K562 (cell line): ENCODE data around the gene BEST2. TPM values are rescaled to one million over a fixed set of nuclear protein-coding genes. Genes with fewer than 3 reads are reported as not detected.

Source experiments
- BHLHE40 ChIP-seq: IDR thresholded peaks from 2 replicates; pipeline ENCODE4 v1.6.1; 2011; ENCODE audit warnings: low read length, improper control_type of control experiment
- ELF4 ChIP-seq: fragments of 450-650 bp; formaldehyde crosslinking; IDR thresholded peaks from 2 replicates; pipeline ENCODE4 v1.4.0; 2022; ENCODE audit warnings: missing genetic modification characterization
- GABPB1 ChIP-seq: sonication (generic); formaldehyde crosslinking; IDR thresholded peaks from 2 replicates; pipeline ENCODE4 v1.8.0; 2022; ENCODE audit warnings: mild to moderate bottlenecking, missing genetic modification reagents
- GTF2F1 ChIP-seq: IDR thresholded peaks from 2 replicates; pipeline ENCODE4 v1.6.1; 2011; ENCODE audit warnings: low read depth, low read length, improper control_type of control experiment
- HDGF ChIP-seq: fragments of 450-650 bp; IDR thresholded peaks from 2 replicates; pipeline ENCODE4 v1.6.1; 2016
- HMGXB4 ChIP-seq: sonication (generic); formaldehyde crosslinking; IDR thresholded peaks from 2 replicates; pipeline ENCODE4 v1.8.1; 2023; ENCODE audit warnings: mild to moderate bottlenecking, missing genetic modification reagents
- JUNB ChIP-seq: fragments of 450-650 bp; formaldehyde crosslinking; conservative IDR thresholded peaks from 2 replicates; pipeline ENCODE4 v1.4.0; 2020; ENCODE audit warnings: mild to moderate bottlenecking
- MAX ChIP-seq: sonication (generic); formaldehyde crosslinking; IDR thresholded peaks from 2 replicates; pipeline ENCODE4 v1.9.0; 2022; ENCODE audit warnings: mild to moderate bottlenecking, missing genetic modification reagents
- NFXL1 ChIP-seq: fragments of 450-650 bp; formaldehyde crosslinking; IDR thresholded peaks from 2 replicates; pipeline ENCODE4 v1.4.0; 2021; ENCODE audit warnings: mild to moderate bottlenecking
- RBM25 ChIP-seq: fragments of 200-400 bp; formaldehyde crosslinking; IDR thresholded peaks from 2 replicates; pipeline ENCODE4 v1.6.1; 2018; ENCODE audit warnings: low read length, low read depth, moderate library complexity; ENCODE audit not compliant: severe bottlenecking
- SAP30 ChIP-seq: fragments of 200-600 bp; sonication (generic); IDR thresholded peaks from 2 replicates; pipeline ENCODE4 v1.6.1; 2012; ENCODE audit warnings: borderline replicate concordance, low read depth, mild to moderate bottlenecking, moderate library complexity, low read length, control low read depth, inconsistent platforms; ENCODE audit not compliant: insufficient read depth, poor library complexity, severe bottlenecking
- SMAD1 ChIP-seq: fragments of 150-350 bp; IDR thresholded peaks from 2 replicates; pipeline ENCODE4 v1.6.1; 2014; ENCODE audit warnings: low read length, low read depth; ENCODE audit not compliant: partially characterized antibody
- SNAPC5 ChIP-seq: fragments of 250-450 bp; sonication (Bioruptor Pico); IDR thresholded peaks from 2 replicates; pipeline ENCODE4 v1.8.0; 2021; ENCODE audit warnings: moderate library complexity, mild to moderate bottlenecking, inconsistent platforms
- SP1 ChIP-seq: sonication (generic); formaldehyde crosslinking; IDR thresholded peaks from 2 replicates; pipeline ENCODE4 v1.8.1; 2022; ENCODE audit warnings: mild to moderate bottlenecking, missing genetic modification reagents
- TCF7 ChIP-seq: sonication (generic); IDR thresholded peaks from 2 replicates; pipeline ENCODE4 v1.6.1; 2016; ENCODE audit warnings: antibody characterized with exemption, borderline replicate concordance
- TEAD4 ChIP-seq, 2 experiments: sonication (generic) in 1 of 2; formaldehyde crosslinking in 1 of 2; IDR thresholded peaks; 2 replicates each; pipeline versions ENCODE4 v1.6.1 to v1.8.0; 2012 to 2022; ENCODE audit warnings: borderline replicate concordance in 1 of 2, inconsistent platforms in 1 of 2, low read length in 1 of 2, mild to moderate bottlenecking in 1 of 2, missing genetic modification reagents in 1 of 2
- ZBTB11 ChIP-seq, 3 experiments: fragments of 200-800 bp in 1 of 3; fragments of 250-450 bp in 1 of 3; fragments of 450-650 bp in 1 of 3; sonication (Bioruptor Pico) in 1 of 3; sonication (Bioruptor generic) in 1 of 3; formaldehyde crosslinking in 1 of 3; IDR thresholded peaks; 2 replicates each; pipeline versions ENCODE4 v1.6.1 to v1.8.0; 2016 to 2022; ENCODE audit warnings: mild to moderate bottlenecking in 2 of 3, missing genetic modification characterization in 2 of 3, missing compliant biosample characterization in 1 of 3, moderate library complexity in 1 of 3
- ZNF253 ChIP-seq: fragments of 250-450 bp; sonication (Bioruptor Pico); conservative IDR thresholded peaks from 2 replicates; pipeline ENCODE4 v1.6.1; 2021; ENCODE audit warnings: mild to moderate bottlenecking
- ZNF282 ChIP-seq: sonication (generic); formaldehyde crosslinking; IDR thresholded peaks from 2 replicates; pipeline ENCODE4 v1.8.1; 2023; ENCODE audit warnings: missing genetic modification reagents
- polyA plus RNA-seq, 8 experiments: library from polyadenylated mRNA; depleted of rRNA in 4 of 8; stranded (reverse) in 5 of 8; unstranded in 3 of 8; fragments of >200 nt; fragmentation: Nextera tagmentation in 2 of 8; fragmentation: Illumina TruSeq in 1 of 8; extraction: Ambion mirVana in 2 of 8; extraction: Trizol in 1 of 8; gene quantifications; 2 replicates each; pipeline versions ENCODE4 v1.2.1 to v1.2.3, GENCODE V29; 2011 to 2014; ENCODE audit warnings: inconsistent platforms in 1 of 8, missing spikeins in 1 of 8
- total RNA-seq, 7 experiments: library from RNA; depleted of rRNA in 6 of 7; stranded (reverse); fragments of >200 nt in 6 of 7; fragmentation: Illumina TruSeq in 2 of 7; extraction: Trizol in 2 of 7; gene quantifications; 2 replicates each; pipeline versions ENCODE4 v1.2.1 to v1.2.3, GENCODE V29; 2011 to 2021; ENCODE audit warnings: low replicate concordance in 1 of 7

The BEST2 gene
- total and polyA plus RNA-seq, 9 of the 15 experiments (the other 6 are each of a cell fraction or from before 2014, with no cell fraction given), result not detected

- peak; percentile 58 for TF ChIP-seq HMGXB4
- TF ChIP-seq NFXL1 (CRISPR knock-in tag), result no peak
- peak; percentile 54 for TF ChIP-seq SMAD1
- TF ChIP-seq ZNF253, result no peak
- no peak for TF ChIP-seq SNAPC5 (CRISPR knock-in tag)
- TF ChIP-seq HDGF, result peak; percentile 67; the same call in 1 of the 2 replicates
- TF ChIP-seq RBM25, result peak; percentile 52
- peak; percentile 18; the same call in 1 of the 2 replicates for TF ChIP-seq ELF4 (CRISPR knock-in tag)
- 0 out of 2 replicates have a peak, but pooled peaks have one; percentile 57 for TF ChIP-seq TCF7
- 0 out of 2 replicates have a peak, but pooled peaks have one; percentile 63 for TF ChIP-seq GABPB1 (CRISPR knock-in tag)
- TF ChIP-seq MAX, result peak; percentile 95
- no peak for TF ChIP-seq TEAD4 (IDR thresholded peaks at IDR 0.05; ENCODE audit: low read length)
- no peak for TF ChIP-seq TEAD4 (CRISPR knock-in tag; IDR thresholded peaks at IDR 0.05; ENCODE audit: borderline replicate concordance)
- TF ChIP-seq ZBTB11 (CRISPR knock-in tag; IDR thresholded peaks at IDR 0.05), result peak in 1 of 3 experiments; percentile 47; a peak in 1 of 6 replicates
- TF ChIP-seq BHLHE40, result peak; percentile 97
- TF ChIP-seq ZNF282 (CRISPR knock-in tag), result peak; percentile 92; the same call in 1 of the 2 replicates
- peak; percentile 58 for TF ChIP-seq SAP30
- TF ChIP-seq GTF2F1, result peak; percentile 82; the same call in 1 of the 2 replicates
- peak; percentile 79; the same call in 1 of the 2 replicates for TF ChIP-seq SP1 (CRISPR knock-in tag)
- TF ChIP-seq JUNB (CRISPR knock-in tag), result 0 out of 2 replicates have a peak, but pooled peaks have one; percentile 44
Measured at GRCh38 chr19:12801466-12802266, 50.1 kb downstream of the BEST2 start, which contains the start of the genes PRDX2 and THSD8 (continued).
